ENCODE data around the gene RSRC1.
"Not testable (repeated sequence)": the region's sequence is repeated elsewhere in the genome, so short reads cannot be mapped to it uniquely, and the experiment has no call there.

The RSRC1 gene

GRCh38 chr3:158313338-158313927, 203.5 kb downstream of the RSRC1 start:
- no peak overlapping the region for H3K4me3 ChIP-seq (ENCODE audit: low read length in 2 of 2)
- no peaks in the 10 kb centered on the region for H3K36me3 ChIP-seq (ENCODE audit: control insufficient read depth in 2 of 2, insufficient read depth in 2 of 2, low read length in 2 of 2)
- H3K9me3 ChIP-seq (ENCODE audit: control insufficient read depth in 2 of 2, low read length in 2 of 2) = no peaks in the 10 kb centered on the region
- no peak overlapping the region for H3K27ac ChIP-seq (ENCODE audit: low read length)
- no peaks in the 10 kb centered on the region for H3K4me1 ChIP-seq (ENCODE audit: control insufficient read depth, insufficient read depth, low read length)
- H3K27me3 ChIP-seq (ENCODE audit: control insufficient read depth in 1 of 2, insufficient read depth in 2 of 2, low read length in 2 of 2) = no peaks in the 10 kb centered on the region
- H3K9ac ChIP-seq (ENCODE audit: low read length in 2 of 2) = no peak overlapping the region

- H3K27ac ChIP-seq (ENCODE audit: low read length) = no peak overlapping the region
- no peaks in the 10 kb centered on the region for H3K36me3 ChIP-seq (ENCODE audit: control insufficient read depth in 2 of 2, insufficient read depth in 2 of 2, low read length in 2 of 2)
- H3K9me3 ChIP-seq (ENCODE audit: control insufficient read depth in 2 of 2, low read length in 2 of 2) = no peaks in the 10 kb centered on the region
- no peaks in the 10 kb centered on the region for H3K27me3 ChIP-seq (ENCODE audit: control insufficient read depth in 1 of 2, insufficient read depth in 2 of 2, low read length in 2 of 2)
- H3K9ac ChIP-seq (ENCODE audit: low read length in 2 of 2) = no peak overlapping the region
- H3K4me1 ChIP-seq (ENCODE audit: control insufficient read depth, insufficient read depth, low read length) = no peaks in the 10 kb centered on the region
- H3K4me3 ChIP-seq (ENCODE audit: low read length in 2 of 2) = no peak overlapping the region
Measured at GRCh38 chr3:158314426-158315357, 204.8 kb downstream of the RSRC1 start.

- H3K4me3 ChIP-seq (ENCODE audit: low read length in 2 of 2) = not testable (repeated sequence)
Measured at GRCh38 chr3:158329696-158330441, 220.0 kb downstream of the RSRC1 start.

GRCh38 chr3:158330870-158331269, 221.0 kb downstream of the RSRC1 start:
- H3K36me3 ChIP-seq (ENCODE audit: control insufficient read depth in 2 of 2, insufficient read depth in 2 of 2, low read length in 2 of 2) = no peaks in the 10 kb centered on the region
- no peak overlapping the region for H3K9ac ChIP-seq (ENCODE audit: low read length in 2 of 2)
- no peak overlapping the region for H3K27ac ChIP-seq (ENCODE audit: low read length)
- H3K9me3 ChIP-seq (ENCODE audit: control insufficient read depth in 2 of 2, low read length in 2 of 2) = no peaks in the 10 kb centered on the region
- no peaks in the 10 kb centered on the region for H3K4me1 ChIP-seq (ENCODE audit: control insufficient read depth, insufficient read depth, low read length)
- no peak overlapping the region for H3K4me3 ChIP-seq (ENCODE audit: low read length in 2 of 2)
- no peaks in the 10 kb centered on the region for H3K27me3 ChIP-seq (ENCODE audit: control insufficient read depth in 1 of 2, insufficient read depth in 2 of 2, low read length in 2 of 2)

More at GRCh38 chr3:158329696-158330441, 220.0 kb downstream of the RSRC1 start:
- H3K9me3 ChIP-seq (ENCODE audit: control insufficient read depth in 2 of 2, low read length in 2 of 2); H3K27ac ChIP-seq (ENCODE audit: low read length); H3K27me3 ChIP-seq (ENCODE audit: control insufficient read depth in 1 of 2, insufficient read depth in 2 of 2, low read length in 2 of 2); H3K4me1 ChIP-seq (ENCODE audit: control insufficient read depth, insufficient read depth, low read length); H3K9ac ChIP-seq (ENCODE audit: low read length in 2 of 2); H3K36me3 ChIP-seq (ENCODE audit: control insufficient read depth in 2 of 2, insufficient read depth in 2 of 2, low read length in 2 of 2): not testable (repeated sequence)

GRCh38 chr3:158333736-158334135, 223.8 kb downstream of the RSRC1 start:
- Histone ChIP-seq H3K27me3 (ENCODE audit: control insufficient read depth in 1 of 2, insufficient read depth in 2 of 2, low read length in 2 of 2) (no peaks in the 10 kb centered on the region), H3K36me3 (ENCODE audit: control insufficient read depth in 2 of 2, insufficient read depth in 2 of 2, low read length in 2 of 2) (no peaks in the 10 kb centered on the region), H3K4me3 (ENCODE audit: low read length in 2 of 2) (no peak overlapping the region), H3K27ac (ENCODE audit: low read length) (no peak overlapping the region), H3K9ac (ENCODE audit: low read length in 2 of 2) (no peak overlapping the region), H3K9me3 (ENCODE audit: control insufficient read depth in 2 of 2, low read length in 2 of 2) (no peaks in the 10 kb centered on the region), H3K4me1 (ENCODE audit: control insufficient read depth, insufficient read depth, low read length) (no peaks in the 10 kb centered on the region)

GRCh38 chr3:158337110-158337509, 227.2 kb downstream of the RSRC1 start:
- Histone ChIP-seq H3K9me3 (ENCODE audit: control insufficient read depth in 2 of 2, low read length in 2 of 2) (no peaks in the 10 kb centered on the region), H3K27ac (ENCODE audit: low read length) (no peak overlapping the region), H3K27me3 (ENCODE audit: control insufficient read depth in 1 of 2, insufficient read depth in 2 of 2, low read length in 2 of 2) (no peaks in the 10 kb centered on the region)

GRCh38 chr3:158339638-158340037, 229.7 kb downstream of the RSRC1 start:
- H3K27me3 ChIP-seq (ENCODE audit: control insufficient read depth in 1 of 2, insufficient read depth in 2 of 2, low read length in 2 of 2) = no peaks in the 10 kb centered on the region
- no peak overlapping the region for H3K4me3 ChIP-seq (ENCODE audit: low read length in 2 of 2)
- no peaks in the 10 kb centered on the region for H3K9me3 ChIP-seq (ENCODE audit: control insufficient read depth in 2 of 2, low read length in 2 of 2)
- H3K9ac ChIP-seq (ENCODE audit: low read length in 2 of 2) = no peak overlapping the region
- H3K4me1 ChIP-seq (ENCODE audit: control insufficient read depth, insufficient read depth, low read length) = no peaks in the 10 kb centered on the region
- H3K36me3 ChIP-seq (ENCODE audit: control insufficient read depth in 2 of 2, insufficient read depth in 2 of 2, low read length in 2 of 2) = no peaks in the 10 kb centered on the region
- no peak overlapping the region for H3K27ac ChIP-seq (ENCODE audit: low read length)

More at GRCh38 chr3:158337110-158337509, 227.2 kb downstream of the RSRC1 start:
- no peaks in the 10 kb centered on the region for H3K36me3 ChIP-seq (ENCODE audit: control insufficient read depth in 2 of 2, insufficient read depth in 2 of 2, low read length in 2 of 2)
- H3K4me3 ChIP-seq (ENCODE audit: low read length in 2 of 2) = no peak overlapping the region
- no peaks in the 10 kb centered on the region for H3K4me1 ChIP-seq (ENCODE audit: control insufficient read depth, insufficient read depth, low read length)
- H3K9ac ChIP-seq (ENCODE audit: low read length in 2 of 2) = no peak overlapping the region

GRCh38 chr3:158340951-158341350, 231.1 kb downstream of the RSRC1 start:
- H3K4me3 ChIP-seq (ENCODE audit: low read length in 2 of 2); H3K4me1 ChIP-seq (ENCODE audit: control insufficient read depth, insufficient read depth, low read length); H3K9ac ChIP-seq (ENCODE audit: low read length in 2 of 2); H3K36me3 ChIP-seq (ENCODE audit: control insufficient read depth in 2 of 2, insufficient read depth in 2 of 2, low read length in 2 of 2); H3K27ac ChIP-seq (ENCODE audit: low read length); H3K9me3 ChIP-seq (ENCODE audit: control insufficient read depth in 2 of 2, low read length in 2 of 2); H3K27me3 ChIP-seq (ENCODE audit: control insufficient read depth in 1 of 2, insufficient read depth in 2 of 2, low read length in 2 of 2): not testable (repeated sequence)

- Histone ChIP-seq H3K27me3 (ENCODE audit: control insufficient read depth in 1 of 2, insufficient read depth in 2 of 2, low read length in 2 of 2) (no peaks in the 10 kb centered on the region), H3K27ac (ENCODE audit: low read length) (no peak overlapping the region), H3K36me3 (ENCODE audit: control insufficient read depth in 2 of 2, insufficient read depth in 2 of 2, low read length in 2 of 2) (no peaks in the 10 kb centered on the region), H3K9ac (ENCODE audit: low read length in 2 of 2) (no peak overlapping the region), H3K9me3 (ENCODE audit: control insufficient read depth in 2 of 2, low read length in 2 of 2) (no peaks in the 10 kb centered on the region), H3K4me3 (ENCODE audit: low read length in 2 of 2) (no peak overlapping the region), H3K4me1 (ENCODE audit: control insufficient read depth, insufficient read depth, low read length) (no peaks in the 10 kb centered on the region)
Measured at GRCh38 chr3:158347966-158348365, 238.1 kb downstream of the RSRC1 start.

- no peaks in the 10 kb centered on the region for H3K36me3 ChIP-seq (ENCODE audit: control insufficient read depth in 2 of 2, insufficient read depth in 2 of 2, low read length in 2 of 2)
- H3K4me1 ChIP-seq (ENCODE audit: control insufficient read depth, insufficient read depth, low read length) = no peaks in the 10 kb centered on the region
- no peak overlapping the region for H3K9ac ChIP-seq (ENCODE audit: low read length in 2 of 2)
- H3K27me3 ChIP-seq (ENCODE audit: control insufficient read depth in 1 of 2, insufficient read depth in 2 of 2, low read length in 2 of 2) = no peaks in the 10 kb centered on the region
- H3K9me3 ChIP-seq (ENCODE audit: control insufficient read depth in 2 of 2, low read length in 2 of 2) = no peaks in the 10 kb centered on the region
- H3K4me3 ChIP-seq (ENCODE audit: low read length in 2 of 2) = no peak overlapping the region
- H3K27ac ChIP-seq (ENCODE audit: low read length) = no peak overlapping the region
Measured at GRCh38 chr3:158350971-158351370, 241.1 kb downstream of the RSRC1 start.
